Measurements from ENCODE around the gene CDK14.

The CDK14 gene

GRCh38 chr7:91239171-91239604 lies 643.1 kb downstream of the CDK14 start:
- H3K4me1 Mint-ChIP-seq: no peaks in the 10 kb centered on the region
- H3K27me3 Mint-ChIP-seq: no peaks in the 10 kb centered on the region
- H3K9me3 Mint-ChIP-seq: no peaks in the 10 kb centered on the region
- no peak overlapping the region for H3K27ac Mint-ChIP-seq
- DNase-seq (no peak), ATAC-seq (no peak)
- H3K4me3 Mint-ChIP-seq: no peak overlapping the region

- Mint-ChIP-seq H3K27me3 (no peaks in the 10 kb centered on the region), H3K9me3 (no peaks in the 10 kb centered on the region), H3K4me3 (no peak overlapping the region), H3K4me1 (no peaks in the 10 kb centered on the region), H3K27ac (no peak overlapping the region)
- ATAC-seq (no peak), DNase-seq (no peak)
Observed at GRCh38 chr7:91239772-91240171, 643.7 kb downstream of the CDK14 start.

GRCh38 chr7:91240376-91240941 lies 644.3 kb downstream of the CDK14 start:
- DNase-seq (no peak), ATAC-seq (no peak)
- H3K27me3 Mint-ChIP-seq: no peaks in the 10 kb centered on the region
- no peaks in the 10 kb centered on the region for H3K4me1 Mint-ChIP-seq
- no peak overlapping the region for H3K27ac Mint-ChIP-seq
- H3K9me3 Mint-ChIP-seq: no peaks in the 10 kb centered on the region
- no peak overlapping the region for H3K4me3 Mint-ChIP-seq

DNA sequence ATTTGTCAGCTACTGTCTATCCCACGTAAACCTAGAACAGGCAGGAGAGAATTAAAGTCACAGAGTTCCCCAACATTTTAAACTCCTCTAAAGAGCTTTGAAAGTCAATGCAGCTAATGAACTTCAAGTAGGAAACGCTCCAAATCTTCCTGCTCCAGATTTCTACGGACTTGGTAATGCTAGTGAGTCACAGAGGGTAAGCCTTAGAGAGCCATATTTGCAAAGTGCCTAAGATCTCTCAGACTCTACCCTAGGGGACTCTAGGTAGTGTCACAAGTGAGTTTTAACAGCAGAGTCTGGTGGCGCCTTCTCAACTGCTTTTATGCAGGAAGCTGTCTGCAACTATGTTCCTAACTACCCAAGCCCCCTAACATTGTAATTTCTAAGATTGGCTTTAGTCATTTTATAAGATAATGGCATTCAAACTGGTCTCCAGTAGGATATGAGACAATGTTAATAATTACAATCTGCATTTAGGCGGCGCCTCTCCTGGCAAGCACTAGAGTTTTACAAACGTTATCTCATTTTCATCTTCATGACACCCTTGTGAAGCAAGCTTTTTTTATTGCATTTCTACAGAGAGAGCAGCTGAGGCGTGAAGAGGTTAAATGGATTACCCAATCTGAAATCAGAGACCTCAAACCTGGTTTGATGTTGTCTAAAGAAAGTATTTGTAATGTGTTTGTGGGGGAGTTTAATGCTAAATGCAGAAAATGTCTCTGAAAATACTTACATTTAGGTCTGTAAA lies 646.1 kb downstream of the CDK14 start:
- no peaks in the 10 kb centered on the region for H3K27me3 Mint-ChIP-seq
- H3K27ac Mint-ChIP-seq: no peak overlapping the region
- no peak for ATAC-seq
- no peaks in the 10 kb centered on the region for H3K9me3 Mint-ChIP-seq
- H3K4me3 Mint-ChIP-seq: no peak overlapping the region
- H3K4me1 Mint-ChIP-seq: no peaks in the 10 kb centered on the region
- DNase-seq: no peak

- H3K4me1 Mint-ChIP-seq: no peaks in the 10 kb centered on the region
- H3K4me3 Mint-ChIP-seq: no peak overlapping the region
- H3K27ac Mint-ChIP-seq: no peak overlapping the region
- DNase-seq (no peak), ATAC-seq (no peak)
- no peaks in the 10 kb centered on the region for H3K9me3 Mint-ChIP-seq
- H3K27me3 Mint-ChIP-seq: no peaks in the 10 kb centered on the region
Observed at GRCh38 chr7:91243591-91244301, 647.6 kb downstream of the CDK14 start.

- H3K27ac Mint-ChIP-seq: no peak overlapping the region
Observed at GRCh38 chr7:91247500-91247899, 651.4 kb downstream of the CDK14 start.

GRCh38 chr7:91248996-91249395 lies 652.9 kb downstream of the CDK14 start:
- Mint-ChIP-seq H3K9me3 (no peaks in the 10 kb centered on the region), H3K4me1 (no peaks in the 10 kb centered on the region), H3K27ac (no peak overlapping the region), H3K4me3 (no peak overlapping the region), H3K27me3 (no peaks in the 10 kb centered on the region)
- ATAC-seq (no peak), DNase-seq (no peak)

More at GRCh38 chr7:91247500-91247899, 651.4 kb downstream of the CDK14 start:
- Mint-ChIP-seq H3K4me3 (no peak overlapping the region), H3K4me1 (no peaks in the 10 kb centered on the region), H3K27me3 (no peaks in the 10 kb centered on the region), H3K9me3 (no peaks in the 10 kb centered on the region)
- DNase-seq (no peak), ATAC-seq (no peak)

- Mint-ChIP-seq H3K27me3 (peaks cover 1% of the 10 kb centered on the region), H3K27ac (no peak overlapping the region), H3K9me3 (peaks cover 3% of the 10 kb centered on the region in 2 donors), H3K4me3 (no peak overlapping the region), H3K4me1 (no peaks in the 10 kb centered on the region)
- ATAC-seq (no peak), DNase-seq (no peak)
Observed at GRCh38 chr7:91249506-91250233, 653.5 kb downstream of the CDK14 start.

DNA sequence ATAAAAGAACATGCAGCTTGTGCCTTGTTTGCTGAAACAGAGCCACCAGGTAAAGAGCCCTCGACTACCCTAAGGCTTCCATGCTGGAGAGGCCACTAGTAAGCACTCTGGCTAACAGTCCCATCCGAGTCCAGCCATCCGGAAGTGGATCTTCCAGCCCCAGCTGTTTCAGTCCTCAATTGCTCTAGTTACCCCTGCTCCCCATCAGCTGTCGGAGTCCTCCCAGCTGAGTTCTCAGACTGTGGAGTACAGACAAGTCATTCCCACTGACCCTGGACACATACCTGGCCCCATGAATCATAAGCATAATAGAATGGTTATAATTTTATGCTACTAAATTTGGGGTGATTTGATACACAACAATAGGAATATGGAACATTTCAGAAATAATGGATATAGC lies 654.6 kb downstream of the CDK14 start:
- DNase-seq (no peak), ATAC-seq (no peak)
- peaks cover 9% of the 10 kb centered on the region for H3K27me3 Mint-ChIP-seq
- H3K27ac Mint-ChIP-seq: no peak overlapping the region
- H3K9me3 Mint-ChIP-seq: peaks cover 8 to 13% of the 10 kb centered on the region in 2 donors
- no peaks in the 10 kb centered on the region for H3K4me1 Mint-ChIP-seq
- no peak overlapping the region for H3K4me3 Mint-ChIP-seq

DNA sequence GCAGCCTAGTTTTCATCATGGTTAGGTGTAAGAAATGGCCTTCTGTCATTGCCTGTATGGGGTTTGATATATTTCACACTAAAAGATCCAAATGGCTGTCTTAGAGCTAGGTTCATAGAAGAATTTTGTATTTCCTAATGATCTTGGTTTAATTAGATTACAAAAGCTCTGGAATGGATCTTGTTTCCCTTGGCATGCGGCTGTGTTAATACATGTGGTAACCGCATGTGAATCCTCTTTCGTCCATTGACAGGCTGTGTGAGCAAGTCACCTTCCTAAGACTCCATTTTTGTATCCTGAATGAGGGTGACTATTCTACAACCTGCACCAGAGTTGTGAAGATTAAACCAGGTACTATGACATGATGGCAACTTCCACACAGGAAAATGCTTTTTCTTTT lies 655.8 kb downstream of the CDK14 start:
- no peak for DNase-seq
- Mint-ChIP-seq H3K4me3 (no peak overlapping the region), H3K27me3 (peaks cover 9% of the 10 kb centered on the region), H3K9me3 (peaks cover 15 to 23% of the 10 kb centered on the region in 2 donors), H3K4me1 (no peaks in the 10 kb centered on the region), H3K27ac (no peak overlapping the region)
- ATAC-seq: no peak

Measured in stimulated activated naive CD8-positive, alpha-beta T cell treated with anti-CD3 and anti-CD28 coated beads, Interleukin-15, amount 100 ng/mL, for 72 hours (primary cell).